PC-9 (cell line): ENCODE results near the gene PROKR1. TPM values are rescaled to one million over a fixed set of nuclear protein-coding genes. Genes with fewer than 3 reads are reported as not detected.

Source experiments
- BruUV-seq: library from RNA; stranded (reverse); fragments of 400-500 nt; replicated peaks from 2 replicates; lab custom pipeline; 2021; lab: Mats Ljungman, UMichigan
- CTCF ChIA-PET: fragments of 300-600 bp; sonication (Branson Sonifier 250); formaldehyde crosslinking; loops from one replicate; lab custom pipeline; 2022; ENCODE audit warnings: antibody characterized with exemption; lab: Charles Lee
- POLR2A ChIA-PET: fragments of 300-600 bp; sonication (Branson Sonifier 250); formaldehyde crosslinking; loops from one replicate; lab custom pipeline; 2022; ENCODE audit warnings: antibody characterized with exemption; ENCODE audit not compliant: unreplicated experiment; lab: Charles Lee
- DNase-seq, 2 experiments: peaks; one replicate each; pipeline versions ENCODE4 v3.0.0 to v3.0.0-alpha.2; 2015 to 2022; ENCODE audit warnings: mixed read lengths in 1 of 2
- H2AFZ ChIP-seq: fragments of 200-600 bp; sonication (generic); 2 replicates; pipeline ENCODE4 v1.8.1; 2017; ENCODE audit warnings: antibody characterized with exemption
- H3F3A ChIP-seq: fragments of 200-600 bp; sonication (generic); 2 replicates; pipeline ENCODE4 v1.8.1; 2017; ENCODE audit warnings: antibody characterized with exemption, mild to moderate bottlenecking, low read depth; ENCODE audit not compliant: insufficient read depth
- H3K27ac ChIP-seq: fragments of 200-600 bp; sonication (generic); 2 replicates; pipeline ENCODE4 v1.6.1; 2016; ENCODE audit warnings: mixed run types
- H3K27me3 ChIP-seq: fragments of 200-600 bp; sonication (generic); 2 replicates; pipeline ENCODE4 v1.6.1; 2016; ENCODE audit warnings: low read depth, mixed run types; ENCODE audit not compliant: insufficient read depth
- H3K36me3 ChIP-seq: fragments of 200-600 bp; sonication (generic); 2 replicates; pipeline ENCODE4 v1.6.1; 2016; ENCODE audit warnings: low read depth, mixed run types
- H3K4me1 ChIP-seq: fragments of 200-600 bp; sonication (generic); replicated peaks from 2 replicates; pipeline ENCODE4 v1.6.1; 2016; ENCODE audit warnings: mixed run types; ENCODE audit not compliant: insufficient read depth
- H3K4me2 ChIP-seq: fragments of 200-600 bp; sonication (generic); 2 replicates; pipeline ENCODE4 v1.6.1; 2017; ENCODE audit warnings: mixed run types
- H3K4me3 ChIP-seq: fragments of 200-600 bp; sonication (generic); 2 replicates; pipeline ENCODE4 v1.6.1; 2016; ENCODE audit warnings: mixed run types
- H3K79me2 ChIP-seq: fragments of 200-600 bp; sonication (generic); 2 replicates; pipeline ENCODE4 v1.6.1; 2017; ENCODE audit warnings: low read depth, mixed run types
- H3K9me2 ChIP-seq: fragments of 200-600 bp; sonication (generic); 2 replicates; pipeline ENCODE4 v1.8.1; 2017; ENCODE audit warnings: mild to moderate bottlenecking; ENCODE audit not compliant: insufficient read depth
- H3K9me3 ChIP-seq: fragments of 200-600 bp; sonication (generic); 2 replicates; pipeline ENCODE4 v1.8.1; 2016; ENCODE audit warnings: low read depth; ENCODE audit not compliant: insufficient read depth
- H4K20me1 ChIP-seq: fragments of 200-600 bp; sonication (generic); 2 replicates; pipeline ENCODE4 v1.8.1; 2017; ENCODE audit not compliant: insufficient read depth
- CTCF ChIP-seq: fragments of 200-600 bp; sonication (generic); conservative IDR thresholded peaks from 2 replicates; pipeline ENCODE4 v1.6.1; 2017; ENCODE audit warnings: mixed run types, antibody characterized with exemption, mild to moderate bottlenecking, moderate library complexity
- EZH2 ChIP-seq: fragments of 200-600 bp; sonication (generic); IDR thresholded peaks from 2 replicates; pipeline ENCODE4 v1.8.0; 2017; ENCODE audit warnings: antibody characterized with exemption, low read depth
- intact Hi-C: fragments of 100-400 bp; cut with micrococcal nuclease; formaldehyde crosslinking; loops from one replicate; pipeline ENCODE4 v1.10.0; 2022; ENCODE audit not compliant: unreplicated experiment
- total RNA-seq: library from RNA; stranded (reverse); gene quantifications from 2 replicates; pipeline ENCODE4 v1.2.3, GENCODE V29; 2021

PROKR1 gene
- total RNA-seq, 1 experiment from 2014 or later, result not detected

- no peak overlapping the region for H3K4me3 ChIP-seq
- DNase-seq, result no peak
- intact Hi-C loops, result no loop called here
- no peaks in the 10 kb centered on the region for H3F3A ChIP-seq
- no peaks in the 10 kb centered on the region for H3K9me3 ChIP-seq
- H3K79me2 ChIP-seq, result no peaks in the 10 kb centered on the region
- no peak for TF ChIP-seq CTCF
- no peak for TF ChIP-seq EZH2
- no peaks in the 10 kb centered on the region for H4K20me1 ChIP-seq
- no peak overlapping the region for H3K4me2 ChIP-seq
- CTCF ChIA-PET, result no interaction called here
- BruUV-seq, result no TSS peak
- no peak overlapping the region for H3K27ac ChIP-seq
- H3K36me3 ChIP-seq, result no peaks in the 10 kb centered on the region
- H3K27me3 ChIP-seq, result peaks cover 34% of the 10 kb centered on the region
- no peak overlapping the region for H2AFZ ChIP-seq
- no peaks in the 10 kb centered on the region for H3K4me1 ChIP-seq
- no peaks in the 10 kb centered on the region for H3K9me2 ChIP-seq
- POLR2A ChIA-PET, result no interaction called here
Observed at GRCh38 chr2:68643874-68644485, 601 bp downstream of the PROKR1 start.

- Histone ChIP-seq H3K4me3 (no peak overlapping the region), H4K20me1 (no peaks in the 10 kb centered on the region), H3F3A (no peaks in the 10 kb centered on the region), H3K36me3 (no peaks in the 10 kb centered on the region), H3K4me2 (no peak overlapping the region), H2AFZ (no peak overlapping the region), H3K9me3 (no peaks in the 10 kb centered on the region), H3K9me2 (no peaks in the 10 kb centered on the region), H3K27me3 (peaks cover 42% of the 10 kb centered on the region), H3K27ac (no peak overlapping the region), H3K4me1 (no peaks in the 10 kb centered on the region), H3K79me2 (no peaks in the 10 kb centered on the region)
- TF ChIP-seq CTCF (no peak), EZH2 (no peak)
- no peak for DNase-seq
- intact Hi-C loops, result no loop called here
- CTCF ChIA-PET, result no interaction called here
- POLR2A ChIA-PET, result no interaction called here
- no TSS peak for BruUV-seq
Observed at GRCh38 chr2:68645523-68645922, 2.1 kb downstream of the PROKR1 start.

- intact Hi-C loops, result no loop called here
- Histone ChIP-seq H2AFZ (no peak overlapping the region), H3K27ac (no peak overlapping the region), H3K4me3 (no peak overlapping the region), H3F3A (no peaks in the 10 kb centered on the region), H3K9me3 (no peaks in the 10 kb centered on the region), H3K4me1 (no peaks in the 10 kb centered on the region), H3K4me2 (no peak overlapping the region), H3K79me2 (no peaks in the 10 kb centered on the region), H3K27me3 (peaks cover 49% of the 10 kb centered on the region), H3K9me2 (no peaks in the 10 kb centered on the region), H4K20me1 (no peaks in the 10 kb centered on the region), H3K36me3 (no peaks in the 10 kb centered on the region)
- no peak for TF ChIP-seq EZH2
- TF ChIP-seq CTCF, result no peak
- CTCF ChIA-PET, result no interaction called here
- BruUV-seq, result no TSS peak
- POLR2A ChIA-PET, result no interaction called here
- no peak for DNase-seq
Observed at GRCh38 chr2:68646303-68646702, 2.9 kb downstream of the PROKR1 start.
